Amniotic epithelial cell (primary cell): ENCODE data around the gene OAF.
A peak's percentile ranks its signal among the peaks of the same experiment; 100 is the strongest.
"Not testable (repeated sequence)": the region's sequence is repeated elsewhere in the genome, so short reads cannot be mapped to it uniquely, and the experiment has no call there.

Experiments
- DNase-seq: peaks from one replicate; pipeline ENCODE4 v3.0.0-alpha.2; 2010; ENCODE audit warnings: low read depth

Gene OAF

DNA sequence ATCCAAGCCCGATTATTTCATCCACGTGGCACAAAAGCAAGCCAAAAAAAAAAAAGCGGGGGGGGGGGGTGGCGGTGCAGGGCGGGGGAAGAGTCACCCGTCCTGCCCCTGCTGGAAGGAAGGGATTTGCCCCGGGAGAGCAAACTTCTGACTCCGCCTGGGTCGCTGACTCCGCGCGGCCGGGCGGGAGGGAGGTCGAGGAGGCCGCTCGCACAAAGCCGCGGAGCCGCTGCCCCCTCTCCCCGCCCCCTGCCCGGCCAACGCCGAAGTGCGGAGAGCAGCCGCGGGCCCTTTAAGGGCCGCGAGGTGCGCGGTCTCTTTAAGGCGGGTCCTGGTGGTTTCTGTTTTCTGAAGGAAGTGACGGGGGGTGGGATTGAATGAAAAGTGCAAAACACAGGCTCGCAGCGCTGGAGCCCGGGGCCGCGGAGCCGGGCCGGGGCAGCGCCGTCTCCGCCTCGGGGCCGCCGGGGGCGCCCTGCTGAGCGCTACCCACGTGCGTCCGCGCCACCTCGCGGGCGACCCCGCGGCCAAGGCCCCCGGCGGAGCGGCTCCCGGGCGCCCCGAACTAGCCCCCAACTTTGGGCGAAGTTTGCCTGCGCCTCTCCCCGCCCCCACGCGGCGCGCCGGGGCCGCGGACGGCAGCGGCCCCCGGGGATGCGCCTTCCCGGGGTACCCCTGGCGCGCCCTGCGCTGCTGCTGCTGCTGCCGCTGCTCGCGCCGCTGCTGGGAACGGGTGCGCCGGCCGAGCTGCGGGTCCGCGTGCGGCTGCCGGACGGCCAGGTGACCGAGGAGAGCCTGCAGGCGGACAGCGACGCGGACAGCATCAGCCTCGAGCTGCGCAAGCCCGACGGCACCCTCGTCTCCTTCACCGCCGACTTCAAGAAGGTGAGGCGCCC, at the start of gene OAF:
TSS of gene OAF (plus strand) at position 407 of the 896 bp plus-strand sequence. CDS start at position 655, 248 bp downstream.
- DNase-seq, result peak; percentile 83

DNA sequence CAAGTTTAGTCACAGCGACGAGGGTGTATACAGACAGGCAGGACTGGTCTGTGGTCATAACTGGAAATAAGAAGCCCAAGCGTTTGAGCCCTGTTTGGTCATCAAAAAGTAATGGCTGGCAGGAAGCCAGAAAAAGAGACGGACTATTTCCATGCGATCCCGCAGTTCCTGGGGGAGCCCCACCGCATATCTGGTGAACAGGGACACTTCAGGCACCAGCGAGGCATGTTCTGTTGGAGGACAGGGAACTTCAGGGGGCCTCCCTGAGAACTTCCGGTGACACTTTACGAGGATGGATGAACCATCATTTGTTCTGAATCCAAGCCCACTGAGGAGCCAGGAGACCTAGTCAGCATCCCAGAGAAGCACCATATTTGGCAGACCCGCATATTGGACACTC, 43.2 kb upstream of the OAF start:
- no peak for DNase-seq

DNA sequence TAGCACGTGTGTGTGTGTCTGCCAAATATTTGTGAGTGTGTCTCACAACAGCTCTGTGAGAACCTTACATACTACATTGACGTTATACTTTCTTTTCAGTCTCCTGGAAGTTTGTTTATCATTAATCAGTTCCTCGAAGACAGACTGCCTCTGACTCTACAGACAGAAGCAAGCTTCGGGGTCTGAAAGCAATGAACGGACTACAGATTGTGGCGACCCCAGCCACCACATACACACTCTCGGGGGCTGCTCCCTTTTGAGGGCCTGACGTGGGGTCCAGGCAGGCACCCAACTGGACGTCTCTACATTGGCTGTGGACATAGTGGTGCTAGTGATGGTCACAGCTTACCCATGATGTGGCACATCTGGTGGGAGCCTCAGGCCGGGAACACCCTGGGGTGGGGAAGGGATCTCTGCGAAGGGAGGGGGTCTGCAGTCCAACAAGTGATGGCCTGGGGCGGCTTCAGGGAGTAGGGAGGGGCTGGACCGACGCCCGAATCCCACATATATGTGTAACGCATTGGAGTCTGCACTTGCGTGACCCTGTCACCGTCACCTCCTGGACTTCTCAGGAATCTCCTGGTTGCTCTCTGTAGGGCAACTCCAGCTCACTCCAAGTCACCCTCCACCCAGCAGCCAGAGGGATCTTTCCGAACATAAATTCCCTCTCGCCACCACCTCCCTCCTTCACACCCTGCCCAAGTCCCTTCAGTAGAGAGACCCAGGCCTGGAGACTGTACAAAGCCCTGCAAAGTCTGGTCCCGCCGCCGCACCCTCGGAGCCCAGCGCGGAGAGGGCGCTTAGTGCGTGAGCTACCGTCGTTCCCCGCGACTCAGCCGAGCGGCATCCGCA, 42.5 kb upstream of the OAF start:
- DNase-seq, result peak; percentile 5

DNA sequence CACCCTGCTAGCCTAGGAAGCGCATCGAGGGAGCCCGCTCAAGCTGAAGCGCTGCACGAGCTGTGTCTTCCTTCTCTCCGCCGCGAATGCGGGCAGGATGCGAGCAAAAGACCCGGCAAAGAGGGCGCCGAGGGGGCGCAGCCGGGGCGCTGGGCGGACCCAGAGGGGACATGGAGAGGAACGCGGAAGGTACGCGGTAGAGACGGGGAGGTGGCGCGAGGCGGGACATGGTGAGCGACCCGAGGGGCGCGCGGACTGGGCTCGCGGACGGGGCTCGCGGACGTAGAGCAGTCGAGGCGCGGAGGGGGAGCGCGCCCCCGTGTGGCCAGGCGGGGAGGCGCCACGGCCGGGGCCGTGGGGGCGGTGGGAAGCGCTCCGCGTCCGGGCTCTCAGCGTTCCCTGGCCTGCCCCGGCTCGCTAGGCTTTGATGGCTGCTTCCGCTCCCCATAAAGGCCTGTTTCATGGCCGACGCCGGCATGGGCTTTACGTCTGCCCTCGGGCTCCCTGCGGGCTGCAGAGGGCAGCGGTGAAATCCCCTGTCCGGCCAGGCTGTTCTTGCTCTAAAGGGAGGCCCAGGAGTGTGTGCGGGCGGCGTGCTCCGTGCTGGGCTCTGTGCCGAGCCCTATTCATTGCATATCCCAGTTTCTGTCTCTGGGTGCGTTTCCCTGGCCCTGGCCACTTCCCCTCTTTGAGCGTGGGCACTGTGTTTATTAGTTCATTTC, 41.7 kb upstream of the OAF start:
- DNase-seq, result peak; percentile 57

DNA sequence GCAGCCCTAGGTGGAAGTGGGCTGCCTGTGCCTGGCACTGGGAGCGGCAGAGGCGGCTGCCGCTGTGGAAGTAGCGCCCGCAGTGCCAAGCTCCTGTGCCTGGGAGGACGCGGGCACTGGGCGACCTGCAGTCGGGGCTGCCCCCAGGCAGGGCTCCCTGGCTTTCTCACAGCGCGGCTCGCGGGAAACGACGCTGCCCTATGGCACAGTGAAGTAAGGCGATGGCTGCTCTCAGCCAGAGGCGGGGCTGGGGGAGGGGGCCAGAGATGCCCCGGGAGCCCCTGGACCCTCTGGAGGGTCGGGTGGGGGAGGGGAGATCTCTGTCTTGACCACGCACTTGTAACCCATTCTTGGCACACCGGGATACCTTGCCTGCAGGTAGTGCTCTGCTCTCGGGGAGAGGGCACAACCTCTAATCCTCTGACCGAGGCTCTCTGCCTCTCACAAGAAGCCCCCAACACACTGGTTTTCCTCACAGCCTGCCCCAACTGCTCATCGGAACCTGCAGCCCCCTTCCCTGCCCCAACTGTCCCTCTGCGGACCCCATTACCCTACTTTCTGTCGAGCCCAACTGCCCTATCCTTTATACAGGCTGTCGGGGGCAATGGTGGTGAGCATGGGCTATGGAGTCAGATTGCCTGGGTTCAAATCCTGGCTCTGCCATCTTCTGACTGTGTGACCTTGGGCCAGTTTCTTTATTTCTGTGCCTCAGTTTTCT, 40.7 kb upstream of the OAF start:
- DNase-seq, result no peak

DNA sequence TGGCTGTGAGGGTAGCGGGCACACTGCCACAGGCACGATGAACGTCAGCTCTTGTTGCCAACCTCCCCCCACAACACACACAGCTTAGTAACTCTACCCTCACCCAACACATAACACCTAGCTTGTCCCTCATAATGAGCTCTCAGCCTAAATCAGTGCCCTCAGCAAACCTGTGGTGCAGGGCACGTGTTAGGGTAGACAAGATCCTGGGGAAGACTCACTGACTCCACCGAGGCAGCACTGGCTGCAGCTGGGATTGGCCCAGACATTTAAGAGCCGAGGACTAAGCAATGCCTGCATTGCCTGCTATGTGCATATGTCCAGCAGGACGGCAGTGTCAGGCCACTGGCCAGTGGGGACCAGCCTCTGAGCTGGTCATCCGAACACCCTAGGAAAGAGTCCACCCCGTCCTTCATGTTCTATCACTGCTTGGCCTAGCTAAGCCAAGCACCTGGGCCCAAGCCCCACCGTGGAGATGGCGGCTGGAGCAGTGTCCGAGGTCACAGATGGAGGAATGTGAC, 40.0 kb upstream of the OAF start:
- DNase-seq, result no peak

DNA sequence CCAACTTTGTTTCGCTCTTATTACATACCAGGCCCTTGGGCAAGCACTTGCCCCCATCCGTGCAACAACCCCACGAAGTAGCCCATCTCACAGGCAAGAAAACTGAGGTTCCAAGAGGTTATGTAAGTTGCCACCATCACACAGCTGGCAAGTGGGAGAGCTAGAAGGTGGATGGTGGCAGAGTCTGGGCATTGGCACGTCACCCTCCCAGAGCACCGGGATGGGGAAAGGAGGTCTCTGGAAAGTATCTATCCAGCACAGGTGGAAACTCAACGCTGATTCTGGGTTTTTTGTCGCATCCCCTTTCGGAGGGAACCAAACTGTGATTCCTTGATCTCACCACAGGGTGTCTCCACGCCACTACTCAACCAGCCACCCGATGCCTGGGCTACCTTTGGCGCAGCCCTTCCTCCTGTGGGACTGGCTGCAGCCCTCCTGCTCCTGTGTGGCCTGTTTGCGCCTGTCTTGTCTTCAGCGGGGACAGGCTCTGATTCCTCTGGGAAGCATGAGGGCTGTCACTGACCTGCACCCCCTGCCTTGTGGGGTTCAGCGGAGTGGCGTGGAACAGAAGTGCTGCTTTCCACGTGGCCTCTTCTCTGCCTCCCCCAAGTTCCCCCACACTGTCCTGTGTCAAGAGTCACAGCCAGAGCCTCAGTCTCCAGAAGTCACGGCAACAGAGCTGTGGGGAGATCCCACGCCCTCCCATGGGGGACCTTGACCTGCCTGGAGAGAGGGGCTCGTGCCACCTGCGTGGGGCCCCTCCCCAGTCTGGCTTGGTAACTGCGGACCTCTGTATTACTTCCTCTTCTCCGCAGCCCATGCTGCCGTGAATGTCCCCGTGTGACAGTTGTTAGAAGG, 38.5 kb upstream of the OAF start:
- DNase-seq, result peak; percentile 45

DNA sequence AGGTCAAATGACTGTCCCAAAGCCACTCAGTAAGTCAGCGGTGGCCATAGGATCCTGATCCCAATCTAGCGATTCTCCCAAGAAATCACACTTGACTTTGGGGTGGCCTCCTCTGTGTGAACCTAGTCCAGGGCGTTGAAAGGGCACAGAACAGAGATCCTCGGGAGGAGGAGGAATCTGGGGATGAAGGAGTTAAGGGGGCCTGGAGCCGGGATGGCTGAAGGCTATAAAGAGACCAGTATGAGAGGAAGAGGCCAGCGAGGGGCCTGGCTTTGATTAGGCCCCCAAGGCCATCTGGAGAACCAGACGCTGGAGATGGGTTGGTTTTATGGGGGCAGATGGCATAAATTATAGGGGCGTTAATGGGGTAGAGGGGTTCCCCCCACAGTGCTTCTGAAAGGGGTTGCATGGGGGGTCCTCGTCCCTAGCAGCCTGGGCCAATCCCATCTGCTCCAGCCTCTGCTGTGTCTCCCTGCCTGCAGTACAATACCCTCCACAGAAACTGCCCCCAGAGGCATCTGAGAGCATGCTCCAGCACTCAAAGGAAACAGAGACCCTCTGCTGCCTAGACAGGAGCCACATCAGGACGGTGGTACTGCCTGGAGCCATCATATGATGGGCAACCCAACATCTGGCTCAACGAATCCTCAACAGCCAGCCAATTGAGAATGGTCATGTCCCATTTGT, 37.7 kb upstream of the OAF start:
- DNase-seq, result no peak

DNA sequence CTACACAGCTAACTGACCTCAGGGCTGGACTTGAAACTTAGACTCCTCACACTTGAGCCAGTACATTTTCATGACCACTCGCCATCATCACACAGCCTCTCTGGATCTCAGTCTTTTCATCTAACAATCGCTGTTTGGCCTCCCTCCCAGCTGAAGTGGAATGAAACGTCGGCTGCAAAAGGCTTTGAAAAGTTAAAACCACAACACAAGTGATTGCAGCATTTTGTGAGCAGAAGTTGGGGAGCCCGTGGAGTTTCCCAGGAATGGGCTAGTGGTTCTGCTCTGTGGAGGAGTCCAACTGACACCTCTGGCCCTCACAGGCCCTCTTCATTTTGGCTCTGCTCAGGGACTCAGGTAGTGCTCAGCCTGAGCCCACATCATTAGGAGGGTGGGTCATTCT, 37.0 kb upstream of the OAF start:
- no peak for DNase-seq

DNA sequence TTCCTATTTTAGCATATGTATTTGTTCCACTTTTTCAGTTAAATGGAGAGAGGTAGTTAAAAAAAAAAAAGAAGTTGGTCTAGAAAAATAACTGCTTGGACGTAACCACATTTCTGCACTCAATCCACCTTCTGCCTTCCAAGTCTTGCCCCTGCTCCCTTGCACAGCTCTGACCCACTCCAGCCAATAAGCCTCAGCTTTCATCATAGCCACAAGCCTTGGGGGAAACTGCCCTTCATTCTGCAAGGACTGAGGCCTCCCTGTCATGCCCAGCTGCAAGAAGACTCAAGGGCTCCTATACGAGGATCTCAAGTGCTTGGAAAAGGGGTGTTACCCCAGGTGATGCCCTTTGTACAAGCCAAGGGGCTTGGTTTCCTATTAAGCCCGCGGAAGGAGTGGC, 36.0 kb upstream of the OAF start:
- DNase-seq, result no peak

DNA sequence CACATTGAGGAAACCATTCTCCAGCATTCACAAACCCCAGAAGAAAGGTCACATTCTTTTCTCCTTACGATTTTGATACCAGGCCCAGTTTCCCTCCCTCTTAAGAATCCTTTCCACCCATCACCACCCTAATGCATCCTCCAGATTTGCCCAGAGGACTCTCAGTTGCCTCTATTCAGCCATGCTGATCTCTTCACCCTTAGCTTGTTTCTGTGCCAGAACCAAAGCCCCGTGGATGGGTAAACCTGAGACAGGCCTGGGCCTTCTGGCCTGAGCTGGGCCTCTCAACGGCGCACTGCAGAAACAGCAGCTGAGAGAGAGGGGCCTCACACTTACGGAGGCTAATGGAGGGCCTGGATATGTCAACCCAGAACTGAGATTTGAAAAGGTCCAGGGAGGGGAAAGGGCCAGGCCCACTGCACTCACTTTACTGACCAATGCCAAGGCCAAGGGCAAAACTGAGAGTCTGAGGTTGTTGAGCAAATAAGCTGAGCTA, 32.2 kb upstream of the OAF start:
- DNase-seq, result no peak

DNA sequence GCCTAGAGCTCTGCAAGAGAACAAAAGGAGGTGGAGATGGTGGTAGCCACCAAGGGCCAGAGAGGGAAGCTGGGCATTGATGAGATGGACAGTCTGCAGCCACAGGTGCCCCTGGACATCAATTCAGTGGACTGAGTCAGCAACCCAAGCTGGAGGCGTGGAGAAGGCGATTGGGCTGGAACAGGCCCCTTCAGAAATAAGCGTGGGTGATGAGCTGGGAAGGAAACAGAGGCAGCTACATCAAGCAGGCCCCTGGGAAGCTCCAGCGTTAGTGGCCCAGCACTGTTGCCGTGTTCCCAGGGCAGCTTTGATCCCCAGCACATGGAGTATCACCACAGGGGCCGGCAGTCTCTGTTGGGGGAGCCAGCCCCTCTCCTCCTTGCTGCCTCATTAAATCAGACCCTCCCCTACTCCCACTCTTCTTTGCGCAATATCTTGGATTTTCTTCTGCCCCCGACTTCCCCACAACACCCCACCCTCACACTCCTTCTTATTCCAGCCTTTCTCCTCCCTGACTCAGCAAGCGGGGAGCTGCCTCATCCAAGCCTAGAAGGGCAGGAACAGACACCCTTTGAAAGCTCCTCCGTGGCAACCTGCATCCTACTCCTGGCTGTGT, 31.7 kb upstream of the OAF start:
- DNase-seq, result peak; percentile 46

DNA sequence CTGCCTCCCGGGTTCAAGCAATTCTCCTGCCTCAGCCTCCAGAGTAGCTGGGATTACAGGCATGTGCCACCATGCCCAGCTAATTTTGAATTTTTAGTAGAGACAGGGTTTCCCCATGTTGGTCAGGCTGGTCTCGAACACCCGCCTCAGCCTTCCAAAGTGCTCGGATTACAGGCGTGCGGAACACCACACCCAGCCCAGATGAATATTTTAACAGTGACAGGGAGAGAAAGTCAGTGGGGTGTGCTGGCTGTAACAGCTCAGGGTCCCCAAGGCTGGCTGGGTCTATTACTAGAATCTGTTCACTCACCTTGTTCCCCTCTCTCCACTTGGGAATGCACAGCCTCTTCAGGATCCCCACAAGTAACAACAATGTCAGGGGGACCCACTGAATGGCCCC, 30.8 kb upstream of the OAF start:
- not testable (repeated sequence) for DNase-seq

DNA sequence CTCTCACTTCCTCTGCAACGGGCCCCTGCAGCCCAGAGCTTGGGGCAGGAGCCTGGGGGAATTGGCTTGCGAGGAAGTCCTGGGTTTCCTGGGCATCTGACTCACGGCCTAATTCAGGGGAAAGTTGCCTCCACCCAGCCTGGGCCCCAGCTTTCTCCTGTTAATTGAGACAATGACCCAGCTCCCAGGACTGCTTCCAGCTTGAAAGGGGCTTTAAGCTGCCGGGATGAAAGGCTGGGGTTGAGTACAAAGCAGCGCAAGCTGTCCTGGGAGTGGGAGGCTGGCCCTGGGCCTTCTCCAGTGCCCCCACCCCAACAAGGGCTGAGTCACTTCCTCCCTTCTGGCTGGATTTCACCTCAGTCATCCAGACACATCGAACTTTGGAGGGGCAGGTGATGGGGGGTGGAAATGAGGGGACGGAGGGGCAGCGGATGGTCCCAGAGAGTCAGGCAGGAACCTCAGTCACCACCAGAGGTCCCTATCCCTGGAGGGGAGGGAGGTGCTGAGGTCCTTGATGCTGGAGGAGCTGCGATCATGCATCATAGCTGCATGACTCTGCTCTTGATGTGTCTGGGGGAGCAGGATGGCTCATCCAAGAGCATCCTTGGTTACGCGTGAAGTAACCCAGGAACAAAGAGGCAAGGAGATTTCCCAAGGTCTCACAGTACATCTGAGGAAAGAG, 30.1 kb upstream of the OAF start:
- peak; percentile 84 for DNase-seq

DNA sequence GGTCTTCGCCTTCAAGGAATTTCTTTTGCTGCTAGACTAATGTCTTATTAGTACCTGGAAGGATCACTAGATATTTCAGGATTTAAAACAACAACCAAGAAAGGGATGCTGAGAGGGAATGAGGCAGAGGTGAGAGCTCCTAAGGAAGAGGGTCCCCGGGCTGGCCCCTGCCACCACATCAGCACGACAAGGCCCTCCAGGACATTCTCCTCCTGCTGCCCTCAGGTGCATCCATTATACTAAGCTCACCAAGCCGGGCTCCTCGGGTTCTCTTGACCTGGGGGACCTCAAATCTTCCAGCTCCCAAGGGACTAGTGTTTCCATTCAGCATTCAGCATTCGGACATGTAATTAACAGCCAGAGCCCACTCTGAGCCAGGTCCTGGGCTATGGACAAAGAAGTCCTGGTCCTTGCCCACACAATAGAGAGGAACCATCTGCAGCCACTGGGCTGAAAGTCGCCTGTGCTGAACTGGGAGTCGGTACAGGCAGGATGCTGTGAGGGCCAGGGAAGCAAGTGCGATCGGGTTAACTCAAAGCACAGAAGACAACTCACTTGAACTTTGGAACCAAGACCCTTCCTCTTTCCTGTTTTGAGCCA, 29.4 kb upstream of the OAF start:
- DNase-seq, result no peak

DNA sequence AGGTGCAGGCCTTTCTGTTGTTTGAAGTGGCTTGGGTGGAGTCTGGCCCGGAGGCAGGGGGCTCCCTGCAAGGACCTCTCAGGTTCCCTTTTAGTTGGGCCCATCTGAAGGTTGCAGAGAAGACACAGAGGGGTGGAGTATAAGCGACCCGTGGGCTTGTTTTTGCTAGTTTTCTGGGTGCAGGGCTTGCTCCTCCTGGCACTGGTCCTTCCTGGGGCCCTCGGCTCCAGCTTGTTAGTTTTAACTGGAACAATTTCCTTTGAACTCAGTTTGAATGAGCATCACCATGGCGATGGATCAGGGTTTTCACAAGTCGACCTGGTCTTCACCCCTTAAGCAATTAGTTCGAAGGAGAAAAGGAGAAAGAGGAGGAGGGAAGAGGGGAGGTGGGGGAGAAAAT, 28.5 kb upstream of the OAF start:
- no peak for DNase-seq

DNA sequence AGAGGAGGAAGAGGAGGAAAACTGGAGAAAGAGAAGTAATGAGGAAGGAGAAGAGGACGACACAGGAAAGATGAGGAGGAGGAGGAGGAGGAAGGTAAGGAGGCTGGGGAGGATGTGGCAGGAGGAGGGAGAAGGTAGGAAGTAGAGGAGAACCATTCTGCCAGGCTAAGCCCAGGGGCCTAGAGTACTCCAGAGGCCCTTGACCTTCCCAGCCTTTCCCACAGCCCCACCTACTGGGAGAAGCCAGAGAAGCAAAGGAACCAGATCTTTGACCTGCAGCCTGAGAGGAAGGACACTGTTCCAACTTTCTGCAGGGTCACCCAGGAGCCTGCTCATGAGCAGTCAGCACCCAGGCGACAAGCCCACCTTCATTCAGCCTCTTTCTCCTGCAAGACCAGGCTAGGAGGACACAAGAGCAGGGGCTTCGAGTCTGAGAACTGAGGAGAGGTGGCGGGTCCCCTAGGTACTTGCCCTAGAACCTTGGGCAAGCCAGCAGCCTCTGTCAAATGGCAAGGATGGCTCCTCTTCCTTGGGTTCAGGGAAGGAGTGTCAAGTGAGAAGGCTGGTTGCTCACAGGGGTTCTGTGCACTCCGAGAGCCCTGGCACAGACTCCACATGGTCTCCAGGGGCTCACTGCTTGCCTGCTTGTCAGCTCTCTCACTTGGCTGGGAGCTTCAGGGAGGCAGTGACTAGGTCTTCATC, 27.9 kb upstream of the OAF start:
- DNase-seq, result no peak

DNA sequence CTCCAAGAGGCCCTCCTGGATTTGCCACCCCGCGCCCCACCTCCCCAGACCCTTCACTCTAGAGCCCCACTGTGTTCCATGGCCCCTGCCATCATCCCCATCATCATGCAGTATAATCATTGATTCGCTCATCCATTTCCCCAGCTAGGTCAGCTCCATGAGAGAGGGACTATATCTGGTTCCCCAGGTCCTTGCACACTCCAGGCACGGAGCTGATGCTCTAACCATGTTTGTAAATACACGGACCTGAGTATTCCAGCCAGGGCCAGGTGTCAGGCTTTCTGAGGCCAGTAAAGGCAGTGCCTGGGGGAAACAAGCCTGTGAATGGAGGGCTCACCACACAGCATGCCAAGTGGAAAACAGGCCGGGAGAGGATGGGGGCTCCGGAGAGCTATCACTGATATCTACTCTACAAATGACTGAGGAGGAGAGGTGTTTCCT, 27.1 kb upstream of the OAF start:
- DNase-seq, result no peak
